Liver (tissue), 9 donors: Measurements from ENCODE around the gene CELSR1. TPM values are rescaled to one million over a fixed set of nuclear protein-coding genes. Genes with fewer than 3 reads are reported as not detected.

Experiments used
- DNase-seq: peaks from one replicate; pipeline ENCODE4 v3.0.0-alpha.2; 2017; ENCODE audit warnings: low spot score
- H3K27ac ChIP-seq, 2 donors: one replicate each; pipeline ENCODE4 v1.7.0; 2013; ENCODE audit warnings: inconsistent platforms in 2 of 2, low read length in 2 of 2, control low read depth in 1 of 2, low read depth in 1 of 2, mild to moderate bottlenecking in 1 of 2
- H3K27me3 ChIP-seq, 4 donors: one replicate each; pipeline versions ENCODE4 v1.6.1 to v1.7.0; 2013; ENCODE audit warnings: low read length in 3 of 4, inconsistent platforms in 1 of 4, mild to moderate bottlenecking in 1 of 4, moderate library complexity in 1 of 4; ENCODE audit not compliant: control insufficient read depth in 4 of 4, insufficient read depth in 4 of 4
- H3K36me3 ChIP-seq, 4 donors: one replicate each; pipeline versions ENCODE4 v1.6.1 to v1.7.0; 2013; ENCODE audit warnings: low read length in 3 of 4, mild to moderate bottlenecking in 3 of 4, low read depth in 1 of 4, moderate library complexity in 1 of 4; ENCODE audit not compliant: control insufficient read depth in 4 of 4, insufficient read depth in 3 of 4
- H3K4me1 ChIP-seq, 4 donors: one replicate each; pipeline versions ENCODE4 v1.6.1 to v1.7.0; 2013; ENCODE audit warnings: low read length in 3 of 4, mild to moderate bottlenecking in 3 of 4, moderate library complexity in 1 of 4; ENCODE audit not compliant: control insufficient read depth in 4 of 4, insufficient read depth in 4 of 4
- H3K4me3 ChIP-seq, 3 donors: one replicate each; pipeline versions ENCODE4 v1.6.1 to v1.7.0; 2013; ENCODE audit warnings: low read length in 3 of 3, control low read depth in 1 of 3, low read depth in 1 of 3, mild to moderate bottlenecking in 1 of 3
- H3K9ac ChIP-seq, 2 donors: one replicate each; pipeline ENCODE4 v1.7.0; 2013; ENCODE audit warnings: low read length in 2 of 2, mild to moderate bottlenecking in 2 of 2, moderate library complexity in 2 of 2, control low read depth in 1 of 2, low read depth in 1 of 2
- H3K9me3 ChIP-seq, 4 donors: one replicate each; pipeline versions ENCODE4 v1.6.1 to v1.7.0; 2013; ENCODE audit warnings: low read length in 3 of 4; ENCODE audit not compliant: control insufficient read depth in 4 of 4
- CTCF ChIP-seq: fragments of 150-350 bp; IDR thresholded peaks from 2 replicates; pipeline ENCODE4 v1.5.1; 2017; ENCODE audit warnings: improper control_type of control experiment, low read depth, low read length; ENCODE audit not compliant: missing input control
- EGR1 ChIP-seq, 2 donors: IDR thresholded peaks; 2 replicates each; pipeline ENCODE4 v1.6.1; 2016 to 2018; ENCODE audit warnings: antibody characterized with exemption in 2 of 2, low read depth in 2 of 2
- FOXA1 ChIP-seq: IDR thresholded peaks from 2 replicates; pipeline ENCODE4 v1.6.1; 2016; ENCODE audit warnings: antibody characterized with exemption
- FOXA2 ChIP-seq: IDR thresholded peaks from 2 replicates; pipeline ENCODE4 v1.6.1; 2016; ENCODE audit warnings: antibody characterized with exemption
- GABPA ChIP-seq, 2 donors: IDR thresholded peaks in 1 of 2; conservative IDR thresholded peaks in 1 of 2; 2 replicates each; pipeline ENCODE4 v1.6.1; 2016; ENCODE audit warnings: antibody characterized with exemption in 2 of 2, mild to moderate bottlenecking in 1 of 2, moderate library complexity in 1 of 2
- HNF4A ChIP-seq, 2 donors: conservative IDR thresholded peaks; 2 replicates each; pipeline ENCODE4 v1.6.1; 2016; ENCODE audit warnings: antibody characterized with exemption in 2 of 2, mild to moderate bottlenecking in 2 of 2
- HNF4G ChIP-seq: IDR thresholded peaks from 2 replicates; pipeline ENCODE4 v1.6.1; 2016; ENCODE audit warnings: antibody characterized with exemption
- JUND ChIP-seq, 2 donors: IDR thresholded peaks; 2 replicates each; pipeline ENCODE4 v1.6.1; 2016; ENCODE audit warnings: antibody characterized with exemption in 2 of 2
- NR2F2 ChIP-seq: IDR thresholded peaks from 2 replicates; pipeline ENCODE4 v1.6.1; 2016; ENCODE audit warnings: antibody characterized with exemption
- RAD21 ChIP-seq, 2 donors: IDR thresholded peaks; 2 replicates each; pipeline ENCODE4 v1.6.1; 2016; ENCODE audit warnings: antibody characterized with exemption in 2 of 2, mild to moderate bottlenecking in 2 of 2
- REST ChIP-seq: IDR thresholded peaks from 2 replicates; pipeline ENCODE4 v1.6.1; 2016; ENCODE audit warnings: antibody characterized with exemption, mild to moderate bottlenecking
- RXRA ChIP-seq, 2 donors: IDR thresholded peaks; 2 replicates each; pipeline ENCODE4 v1.6.1; 2017 to 2018; ENCODE audit warnings: antibody characterized with exemption in 2 of 2, mild to moderate bottlenecking in 1 of 2
- SP1 ChIP-seq: IDR thresholded peaks from 2 replicates; pipeline ENCODE4 v1.6.1; 2018; ENCODE audit warnings: antibody characterized with exemption, mild to moderate bottlenecking
- TAF1 ChIP-seq: conservative IDR thresholded peaks from 2 replicates; pipeline ENCODE4 v1.6.1; 2016; ENCODE audit warnings: antibody characterized with exemption, mild to moderate bottlenecking
- YY1 ChIP-seq: IDR thresholded peaks from 2 replicates; pipeline ENCODE4 v1.6.1; 2016; ENCODE audit warnings: antibody characterized with exemption, mild to moderate bottlenecking
- ZBTB33 ChIP-seq: IDR thresholded peaks from 2 replicates; pipeline ENCODE4 v1.6.1; 2016; ENCODE audit warnings: antibody characterized with exemption
- WGBS: extraction: QIAGEN DNeasy Blood & Tissue Kit; methylation state at CpG from one replicate; pipeline ENCODE4 v1.1.7; 2013; 5-methylcytosine and 5-hydroxymethylcytosine counted together
- polyA plus RNA-seq, 2 donors: library from polyadenylated mRNA; stranded (reverse) in 1 of 2; unstranded in 1 of 2; fragments of 200-250 nt in 1 of 2; fragments of >200 nt in 1 of 2; fragmentation: Nextera tagmentation in 1 of 2; extraction: Ambion mirVana in 1 of 2; gene quantifications; one replicate each; pipeline versions ENCODE4 v1.2.1 to v1.2.3, GENCODE V29; 2013 to 2015
- total RNA-seq, 2 donors: library from RNA; depleted of rRNA; stranded (reverse); fragments of >200 nt; gene quantifications; one replicate each; pipeline ENCODE4 v1.2.3, GENCODE V29; 2014
- TF ChIP-seq, protein P1 (sequence below): IDR thresholded peaks from 2 replicates; pipeline ENCODE4 v1.6.1; 2016; ENCODE audit warnings: antibody characterized with exemption
- TF ChIP-seq, protein P2 (sequence below): IDR thresholded peaks from 2 replicates; pipeline ENCODE4 v1.6.1; 2016; ENCODE audit warnings: antibody characterized with exemption
- donor health status: healthy.
- donor health status: healthy.
- donor health status: healthy.
- donor health status: healthy.
- donor health status: healthy.

The CELSR1 gene
- total and polyA plus RNA-seq, 4 donors, result 0.37 to 1.6 (median 1.3) TPM

GRCh38 chr22:46547883-46548244, 10.4 kb upstream of the CELSR1 start:
- peak overlapping the region in 1 of 2 donors; percentile 6 for H3K9ac ChIP-seq
- no peak for DNase-seq

More at GRCh38 chr22:46547883-46548244, 10.4 kb upstream of the CELSR1 start:
- WGBS, result 15% methylated on average over 3 of the region's 3 CpGs
- Histone ChIP-seq H3K4me3 (no peak overlapping the region), H3K27ac (peak overlapping the region; percentile 79 to 95), H3K36me3 (no peaks in the 10 kb centered on the region), H3K9me3 (no peaks in the 10 kb centered on the region), H3K27me3 (no peaks in the 10 kb centered on the region), H3K4me1 (peaks cover 9 to 15% (median 14%) of the 10 kb centered on the region in 4 donors)
- TF ChIP-seq YY1 (peak; percentile 33), JUND (IDR thresholded peaks at IDR 0.05) (peak; percentile 55 to 92), REST (peak; percentile 66), RXRA (IDR thresholded peaks at IDR 0.05) (peak; percentile 88 to 96), NR2F2 (peak; percentile 65), HNF4G (peak; percentile 24), RAD21 (IDR thresholded peaks at IDR 0.05) (peak; percentile 51 to 52), FOXA1 (peak; percentile 23), CTCF (no peak), FOXA2 (peak; percentile 22), ZBTB33 (no peak), SP1 (peak; percentile 81), EGR1 (IDR thresholded peaks at IDR 0.05; ENCODE audit: low read depth in 2 of 2) (no peak), TAF1 (no peak), HNF4A (conservative IDR thresholded peaks at IDR 0.05) (peak; percentile 73 to 92), GABPA (IDR thresholded peaks at IDR 0.05 in 1 of 2, conservative IDR thresholded peaks at IDR 0.05 in 1 of 2) (peak in 1 of 2 donors; percentile 37)
- TF ChIP-seq, protein P1, sequence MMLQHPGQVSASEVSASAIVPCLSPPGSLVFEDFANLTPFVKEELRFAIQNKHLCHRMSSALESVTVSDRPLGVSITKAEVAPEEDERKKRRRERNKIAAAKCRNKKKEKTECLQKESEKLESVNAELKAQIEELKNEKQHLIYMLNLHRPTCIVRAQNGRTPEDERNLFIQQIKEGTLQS, result no peak
- TF ChIP-seq, protein P2, sequence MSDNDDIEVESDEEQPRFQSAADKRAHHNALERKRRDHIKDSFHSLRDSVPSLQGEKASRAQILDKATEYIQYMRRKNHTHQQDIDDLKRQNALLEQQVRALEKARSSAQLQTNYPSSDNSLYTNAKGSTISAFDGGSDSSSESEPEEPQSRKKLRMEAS, result no peak
